ENCODE data around the gene CHD3.

GRCh38 chr17:7961421-7961820 is 72.8 kb downstream of the CHD3 start:
- TF ChIP-seq CTCF (conservative IDR thresholded peaks at IDR 0.05) (no peak), EZH2 (IDR thresholded peaks at IDR 0.05; ENCODE audit: low read depth) (no peak)

Measured in PC-9 (cell line).